Activated T-cell treated with anti-CD3 and anti-CD28 coated beads for 4 hours (primary cell): ENCODE results near the gene NOTCH1.
A peak's percentile ranks its signal among the peaks of the same experiment; 100 is the strongest.

ENCODE experiments used
- DNase-seq: peaks from one replicate; pipeline ENCODE4 v3.0.0-alpha.2; 2020

NOTCH1 gene

DNA sequence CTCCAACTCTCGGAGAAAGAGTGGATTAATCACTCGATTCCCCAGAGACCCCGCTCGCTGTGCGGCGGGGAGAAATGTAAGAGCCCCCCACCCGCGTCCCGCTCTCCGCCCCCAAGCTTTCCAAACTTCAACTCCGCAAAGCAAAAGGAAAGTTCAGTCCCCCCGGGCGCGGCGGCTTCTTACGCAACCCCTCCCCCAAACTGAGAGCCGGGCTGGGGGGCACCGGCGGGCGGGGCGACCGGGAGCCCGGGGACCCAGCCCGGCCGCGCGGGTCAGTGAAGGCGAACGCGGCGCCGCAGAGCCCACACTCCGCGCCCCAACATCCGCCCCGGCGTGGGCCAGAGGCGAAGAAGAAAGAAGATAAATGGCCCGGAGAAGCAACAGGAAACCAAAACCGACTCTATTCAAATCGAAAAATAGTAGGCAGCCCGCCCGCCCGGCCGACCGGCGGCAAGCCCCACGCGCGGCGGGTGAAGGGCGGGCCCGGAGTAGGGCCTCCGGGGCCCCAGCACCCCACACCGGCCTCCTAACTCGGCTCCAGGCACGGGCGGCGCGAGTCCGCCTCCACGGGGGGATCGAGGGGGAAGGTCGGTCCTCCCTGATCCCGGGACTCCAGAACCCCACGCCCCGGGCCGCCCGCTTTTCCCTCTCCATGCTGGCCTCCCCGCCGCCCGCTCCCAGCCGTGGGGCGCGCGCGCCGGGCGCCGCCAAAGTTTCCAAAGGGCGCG lies 720 bp downstream of the NOTCH1 start:
- DNase-seq: peak; percentile 45

DNA sequence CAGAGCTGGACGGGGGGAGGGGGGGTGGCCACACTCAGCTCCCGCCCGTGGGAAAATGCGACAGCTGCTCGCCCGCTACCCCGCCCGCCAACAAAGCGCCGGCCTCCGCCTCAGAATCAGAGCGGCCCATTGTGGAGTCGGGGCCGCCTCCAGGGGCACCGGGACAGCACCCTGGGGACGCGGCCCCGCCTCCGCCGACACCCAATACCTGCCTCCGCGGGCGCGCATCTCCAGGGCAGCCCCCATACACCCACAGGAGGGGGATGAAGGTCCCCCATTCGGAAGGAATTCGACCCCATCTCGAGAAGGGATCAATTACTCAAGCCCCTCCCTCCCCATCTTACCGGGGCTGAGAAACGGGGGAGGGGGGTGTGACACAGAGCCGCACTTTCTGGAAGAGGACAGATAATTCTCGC lies 1.3 kb downstream of the NOTCH1 start:
- DNase-seq: peak; percentile 44

DNA sequence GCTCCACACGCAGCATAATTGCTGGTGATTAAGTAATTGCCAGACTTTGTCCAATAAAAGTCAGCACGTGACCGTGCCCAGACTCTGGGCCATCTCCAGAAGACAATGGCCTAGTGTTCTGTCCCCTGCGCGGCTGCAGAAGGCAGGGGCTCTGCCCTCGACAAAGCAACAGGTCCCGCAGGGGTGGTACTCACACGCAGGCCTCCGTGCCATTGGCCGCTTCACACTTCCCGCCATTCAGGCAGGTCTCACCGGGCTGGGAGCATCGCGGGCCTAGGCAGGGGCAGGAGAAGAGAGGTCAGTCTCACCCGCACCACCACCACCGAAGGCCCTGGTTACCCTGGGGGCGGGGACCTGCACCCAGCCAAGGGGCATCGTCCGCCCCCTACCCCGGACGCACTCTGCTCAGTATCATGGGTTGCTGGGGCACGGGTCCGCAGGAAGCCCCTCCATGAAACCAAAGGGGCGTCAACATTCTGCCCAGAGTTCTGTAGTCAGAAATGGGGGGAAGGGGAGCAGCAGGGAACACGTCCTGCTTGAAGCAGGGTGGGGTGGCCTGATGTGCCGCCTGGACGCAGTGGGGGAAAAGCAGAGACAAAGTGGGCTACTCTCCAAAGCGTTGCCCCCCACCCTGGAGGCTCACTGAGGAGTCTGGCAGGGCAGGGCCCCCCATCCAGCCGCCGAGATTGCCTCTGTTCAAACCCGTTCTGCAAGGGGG lies 1.9 kb downstream of the NOTCH1 start:
- no peak for DNase-seq

DNA sequence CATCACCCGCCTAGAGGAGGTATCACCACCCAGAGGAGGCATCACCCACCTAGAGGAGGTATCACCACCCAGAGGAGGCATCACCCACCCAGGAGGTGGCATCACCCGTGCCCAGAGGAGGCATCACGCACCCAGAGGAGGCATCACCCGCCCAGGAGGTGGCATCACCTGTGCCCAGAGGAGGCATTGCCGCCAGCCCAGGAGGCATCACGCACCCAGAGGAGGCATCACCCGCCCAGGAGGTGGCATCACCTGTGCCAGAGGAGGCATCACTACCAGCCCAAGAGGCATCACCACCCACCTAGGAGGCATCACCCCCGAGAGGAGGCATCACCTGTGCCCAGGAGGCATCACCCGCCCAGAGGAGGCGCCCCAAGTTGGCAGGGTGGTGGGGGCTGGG lies 2.6 kb downstream of the NOTCH1 start:
- no peak for DNase-seq

DNA sequence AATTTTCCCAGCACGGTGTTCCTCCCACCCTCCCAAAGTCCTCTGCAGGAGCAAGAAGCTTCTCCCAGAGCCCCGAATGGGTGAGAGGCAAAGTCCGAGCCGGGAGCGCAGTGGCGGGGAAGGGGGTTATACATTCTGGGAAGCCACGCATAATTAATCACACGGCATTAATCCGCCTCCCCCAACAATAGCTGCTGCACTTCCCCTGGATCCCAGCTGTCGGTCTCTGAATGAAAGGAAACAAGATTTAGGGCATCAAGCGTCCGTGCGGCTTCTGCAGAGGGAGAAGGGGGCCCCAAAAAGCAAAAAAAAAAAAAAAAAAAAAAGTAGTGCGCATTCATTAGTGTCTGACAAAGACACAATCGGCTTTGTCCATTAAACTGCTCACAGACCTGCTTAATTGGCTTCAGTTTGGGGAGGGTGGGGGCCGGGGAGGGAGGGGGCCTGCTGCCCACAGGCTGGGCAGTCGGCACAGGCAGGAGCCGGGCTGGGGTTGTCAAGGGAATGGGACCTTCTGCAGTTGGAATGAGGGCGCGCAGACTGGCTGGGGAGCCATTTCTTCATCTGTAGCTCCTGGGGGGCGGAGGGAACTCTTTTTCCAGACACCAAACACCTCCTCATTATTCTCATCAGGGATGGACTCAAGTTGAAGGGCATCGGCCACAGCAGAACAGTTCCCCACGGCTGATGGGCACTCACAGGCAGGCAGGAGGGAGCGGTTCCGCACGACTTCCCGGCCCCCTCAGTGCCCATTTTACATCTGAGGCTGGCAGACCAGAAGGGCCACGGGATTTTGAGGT lies 3.4 kb downstream of the NOTCH1 start:
- DNase-seq: no peak

DNA sequence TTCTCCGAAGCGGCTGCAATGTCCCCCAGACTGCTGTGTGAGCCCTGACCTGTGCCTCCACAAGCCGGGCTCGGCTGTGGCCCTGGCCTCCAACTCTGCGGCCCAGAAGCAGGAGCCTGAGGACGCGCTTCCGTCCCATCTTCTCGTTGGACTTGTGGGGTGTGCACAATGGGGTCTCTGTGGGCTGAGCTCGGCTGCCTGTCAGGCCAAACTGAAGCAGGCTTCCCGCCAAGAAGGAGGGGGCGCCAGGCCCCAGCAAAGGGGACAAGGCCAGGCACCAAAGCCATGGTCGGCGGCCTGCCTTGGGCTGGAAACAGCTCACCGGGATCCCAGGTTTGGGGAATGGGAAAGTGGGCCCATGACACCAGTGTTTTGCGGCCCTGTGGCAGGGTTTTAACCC lies 4.1 kb downstream of the NOTCH1 start:
- DNase-seq: no peak

DNA sequence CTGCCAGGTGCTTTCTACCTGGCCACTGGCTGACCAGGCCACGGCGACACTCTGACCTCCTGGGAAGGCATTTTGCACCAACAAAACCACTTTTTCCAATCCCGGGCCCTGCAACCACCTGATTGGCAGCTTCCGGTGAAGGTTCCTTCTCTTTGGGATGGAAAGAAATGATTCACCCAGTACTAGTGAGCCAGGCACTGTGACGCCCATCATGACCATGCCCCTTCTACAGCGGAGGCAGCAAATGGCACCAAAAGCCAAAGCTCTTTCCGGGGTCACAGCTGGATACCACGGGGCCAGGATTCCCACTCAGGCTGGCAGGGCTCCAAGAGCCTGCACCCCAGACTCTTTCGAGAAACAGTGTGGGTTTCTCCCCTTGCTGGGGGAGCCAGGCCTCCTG lies 4.7 kb downstream of the NOTCH1 start:
- no peak for DNase-seq

DNA sequence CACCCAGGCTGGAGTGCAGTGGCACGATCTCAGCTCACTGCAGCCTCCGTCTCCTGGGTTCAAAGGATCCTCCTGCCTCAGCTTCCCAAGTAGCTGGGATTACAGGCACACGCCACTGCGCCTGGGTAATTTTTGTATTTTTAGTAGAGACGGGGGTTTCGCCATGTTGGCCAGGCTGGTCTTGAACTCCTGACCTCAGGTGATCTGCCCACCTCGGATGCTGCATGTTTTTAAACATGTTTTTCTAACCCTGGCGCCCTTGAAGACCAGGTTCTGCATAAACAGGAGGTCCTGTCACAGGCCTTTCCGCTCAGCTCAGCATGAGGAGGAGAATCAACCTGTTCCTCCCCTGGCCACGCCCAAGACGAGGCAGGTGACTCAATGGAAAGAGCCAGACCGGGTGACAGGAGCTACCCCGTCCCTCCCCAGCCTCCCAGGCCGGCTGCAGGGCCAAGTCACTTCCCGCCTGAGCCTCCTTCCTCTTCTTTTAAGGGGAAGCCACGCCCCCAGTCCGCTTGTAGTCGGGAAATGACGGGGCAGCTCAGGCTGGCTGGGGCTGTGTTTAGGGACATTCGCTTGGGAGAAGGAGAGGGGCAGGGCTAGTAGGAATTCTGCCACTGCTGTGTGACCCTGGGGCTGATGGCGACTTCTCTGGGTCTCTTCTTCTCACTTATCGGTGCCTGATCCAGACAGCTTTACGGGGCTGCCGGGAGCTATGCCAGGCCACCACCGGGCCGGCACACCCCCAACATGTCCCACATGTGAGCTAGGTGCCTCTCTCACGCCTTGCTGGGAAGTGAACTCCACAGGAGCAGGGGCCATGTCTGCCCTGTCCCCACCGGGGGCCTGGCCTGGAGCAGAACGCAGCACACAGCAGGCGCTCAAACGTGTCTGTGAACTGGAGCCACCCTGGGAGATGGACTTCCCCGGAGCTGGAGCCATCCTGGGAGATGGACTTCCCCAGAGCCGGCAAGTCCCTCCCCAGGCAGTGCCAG lies 6.1 kb downstream of the NOTCH1 start:
- DNase-seq: peak; percentile 85

DNA sequence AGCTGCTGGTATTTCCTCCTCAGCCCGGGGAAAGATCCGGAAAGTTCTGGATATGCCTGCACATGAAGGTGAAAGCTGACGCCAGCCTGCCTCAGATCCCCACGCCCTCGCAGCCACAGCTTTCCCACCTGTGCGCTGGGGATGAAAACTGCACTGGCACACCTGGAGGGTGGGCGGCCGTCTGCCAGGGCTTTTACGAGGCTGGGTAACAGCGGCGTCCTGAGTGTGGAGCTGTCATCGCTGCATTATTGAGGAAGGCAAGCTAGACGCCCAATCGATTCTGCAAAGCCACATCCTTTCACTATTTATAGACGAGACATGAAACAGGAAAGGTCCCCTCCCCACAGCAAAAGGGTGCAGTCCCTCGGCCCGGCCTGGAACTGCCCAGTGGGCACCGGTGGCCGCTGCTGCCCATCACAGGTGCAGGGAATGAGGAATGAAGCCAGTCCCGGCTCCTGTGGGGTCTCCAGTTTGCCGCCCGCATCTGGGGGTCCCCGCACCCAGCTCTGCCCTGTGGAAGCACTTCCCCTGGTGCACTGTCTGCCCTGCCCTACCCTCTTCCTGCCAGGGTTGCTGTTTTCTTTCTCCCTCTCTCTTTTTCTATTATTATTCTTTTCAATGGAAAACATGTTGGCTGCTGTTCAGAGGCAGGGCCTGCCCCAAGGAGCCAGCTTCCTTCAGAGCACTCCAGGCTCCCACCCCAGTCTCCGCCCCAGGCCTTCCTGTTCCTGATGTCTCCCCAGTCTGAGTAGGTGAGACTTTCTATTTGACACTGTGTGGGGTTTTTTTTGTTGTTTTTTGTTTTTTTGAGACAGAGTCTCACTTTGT lies 7.0 kb downstream of the NOTCH1 start:
- no peak for DNase-seq

DNA sequence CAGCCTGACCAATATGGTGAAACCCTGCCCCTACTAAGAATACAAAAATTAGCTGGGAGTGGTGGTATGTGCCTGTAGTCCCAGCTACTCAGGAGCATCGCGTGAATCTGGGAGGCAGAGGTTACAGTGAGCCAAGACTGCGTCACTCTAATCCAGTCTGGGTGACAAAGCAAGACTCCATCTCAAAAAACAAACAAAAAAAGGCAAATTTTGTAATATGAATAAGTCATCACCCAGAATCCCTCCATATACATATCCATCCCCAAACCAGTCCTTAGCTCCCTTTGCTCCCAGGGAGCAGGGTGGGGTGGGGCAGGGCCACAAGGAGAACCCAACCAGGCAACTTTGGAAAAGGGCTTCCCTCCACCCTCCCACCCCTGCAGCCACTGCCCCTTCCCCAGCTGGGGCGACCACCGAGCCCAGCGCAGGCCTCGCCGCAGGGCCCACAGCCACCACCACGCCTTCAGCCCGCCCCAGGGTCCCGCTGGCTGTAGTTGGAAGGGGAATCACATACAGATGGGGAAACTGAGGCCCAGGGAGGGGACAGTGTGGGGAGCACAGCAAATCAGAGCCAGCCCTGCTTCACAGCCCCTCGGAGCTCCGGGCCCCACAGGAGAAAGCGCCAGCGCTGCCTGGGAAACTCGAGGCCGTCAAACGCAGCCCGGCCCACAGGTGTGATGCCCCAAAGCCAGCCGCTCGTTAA lies 7.8 kb downstream of the NOTCH1 start:
- DNase-seq: no peak

DNA sequence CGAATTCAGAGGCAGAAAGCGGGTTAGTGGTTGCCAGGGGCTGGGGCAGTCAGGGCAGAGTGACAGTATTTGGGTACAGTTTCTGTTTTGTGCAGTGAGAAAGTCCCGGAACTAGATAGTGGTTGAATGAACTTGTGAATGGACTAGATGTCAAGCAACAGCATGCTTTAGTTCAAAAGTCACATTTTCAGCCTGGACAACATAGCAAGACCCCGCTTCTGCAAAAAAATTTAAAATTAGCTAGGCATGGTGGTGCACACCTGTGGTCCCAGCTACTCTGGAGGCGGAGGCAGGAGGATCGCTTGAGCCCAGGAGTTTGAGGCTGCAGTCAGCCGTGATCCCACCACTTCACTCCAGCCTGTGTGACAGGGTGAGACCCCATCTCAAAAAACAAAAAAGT lies 8.4 kb downstream of the NOTCH1 start:
- no peak for DNase-seq

DNA sequence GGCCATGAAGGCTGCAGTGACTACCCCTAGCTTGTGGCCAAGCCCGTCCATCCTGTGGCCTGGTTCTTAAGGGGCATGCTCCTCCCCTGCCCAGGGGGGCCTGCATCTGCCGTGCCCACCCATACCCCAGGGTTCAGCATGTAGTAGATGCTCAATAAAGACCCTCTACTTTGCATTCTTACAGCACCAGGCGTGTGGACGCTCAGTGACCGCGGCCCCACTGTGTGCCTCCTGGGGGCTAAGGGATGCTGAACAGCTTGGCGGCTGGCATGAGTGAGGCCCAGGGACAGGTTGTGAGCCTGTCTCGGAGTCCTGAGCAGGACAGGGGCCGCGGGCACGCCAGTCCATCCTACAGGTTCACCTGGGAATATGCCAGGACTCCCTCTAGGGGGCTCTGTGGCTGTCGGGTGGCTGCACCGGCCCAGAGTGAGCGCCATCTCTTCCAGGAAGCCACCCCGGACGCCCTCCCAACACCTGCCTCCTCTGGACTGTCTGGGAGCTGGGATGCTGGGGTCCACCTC lies 9.1 kb downstream of the NOTCH1 start:
- DNase-seq: no peak

DNA sequence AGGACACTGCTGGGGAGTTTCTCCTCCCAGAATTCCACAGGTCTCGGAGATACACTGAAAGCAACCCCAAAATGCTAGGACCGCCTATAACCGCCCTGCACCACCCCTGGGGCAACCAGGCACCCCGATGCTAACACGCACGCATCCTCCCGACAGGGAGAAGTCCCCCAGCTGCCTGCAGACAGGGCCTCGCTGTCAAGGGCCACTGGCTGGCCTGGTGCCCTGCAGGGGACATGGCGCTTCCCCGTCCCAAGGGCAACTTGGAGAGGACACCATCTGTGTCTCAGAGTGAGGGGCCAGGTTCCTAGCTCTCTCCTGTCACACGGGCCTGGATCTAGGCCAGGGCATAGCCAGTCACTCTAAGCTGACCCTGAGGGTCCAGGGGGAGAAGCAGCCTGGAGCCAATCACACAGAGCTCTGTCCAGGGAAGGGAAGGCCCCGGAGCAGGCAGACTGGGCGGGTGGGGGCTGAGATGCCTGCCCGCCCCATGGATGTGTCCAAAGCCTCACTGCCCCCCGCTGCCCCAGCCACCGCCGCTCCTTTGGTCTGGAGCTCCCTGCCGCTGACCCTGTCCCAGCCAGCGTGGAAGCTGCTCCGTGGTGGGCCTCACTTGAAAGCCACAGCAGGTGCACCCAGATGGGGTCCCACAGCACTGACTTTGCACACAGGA lies 9.7 kb downstream of the NOTCH1 start:
- DNase-seq: no peak

DNA sequence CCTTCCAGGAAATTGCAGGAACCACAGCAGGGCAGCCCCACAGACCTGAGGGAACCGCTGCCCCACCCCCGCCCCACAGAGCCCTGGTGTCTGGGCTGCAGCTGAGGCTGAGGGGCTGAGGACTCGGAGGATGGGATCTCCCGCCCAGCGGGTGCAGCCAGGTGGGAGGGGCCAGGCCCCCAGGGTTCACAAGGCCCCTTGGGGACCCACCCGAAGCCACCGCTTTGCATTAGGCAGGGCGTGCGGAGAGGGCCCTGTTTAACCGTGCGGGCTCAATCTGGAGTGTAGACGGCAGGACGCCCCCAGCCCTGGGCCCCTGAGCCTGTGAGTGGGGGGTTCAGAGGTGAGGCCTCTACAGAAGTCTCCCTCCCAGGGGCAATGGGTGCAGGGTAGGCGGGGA lies 10.8 kb downstream of the NOTCH1 start:
- DNase-seq: no peak

DNA sequence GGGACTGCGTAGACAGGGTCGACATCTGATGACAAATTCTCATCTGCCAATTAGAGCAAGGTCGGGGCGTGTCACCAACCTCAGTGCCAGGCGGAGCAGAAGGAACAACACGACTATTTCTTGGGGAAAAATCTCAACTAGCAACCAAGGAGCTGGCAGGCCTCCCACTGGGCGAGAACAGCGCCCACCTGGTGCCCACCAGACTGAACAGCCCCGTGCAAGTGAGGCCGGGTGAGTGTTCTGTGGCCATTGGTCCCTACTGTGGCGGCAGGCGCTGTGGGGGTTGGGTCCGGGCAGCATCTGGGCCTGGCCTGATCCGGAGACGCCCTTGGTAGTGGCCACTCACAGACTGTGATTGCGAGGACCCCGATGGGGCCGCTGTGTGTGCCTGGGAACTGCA lies 11.5 kb downstream of the NOTCH1 start:
- no peak for DNase-seq

DNA sequence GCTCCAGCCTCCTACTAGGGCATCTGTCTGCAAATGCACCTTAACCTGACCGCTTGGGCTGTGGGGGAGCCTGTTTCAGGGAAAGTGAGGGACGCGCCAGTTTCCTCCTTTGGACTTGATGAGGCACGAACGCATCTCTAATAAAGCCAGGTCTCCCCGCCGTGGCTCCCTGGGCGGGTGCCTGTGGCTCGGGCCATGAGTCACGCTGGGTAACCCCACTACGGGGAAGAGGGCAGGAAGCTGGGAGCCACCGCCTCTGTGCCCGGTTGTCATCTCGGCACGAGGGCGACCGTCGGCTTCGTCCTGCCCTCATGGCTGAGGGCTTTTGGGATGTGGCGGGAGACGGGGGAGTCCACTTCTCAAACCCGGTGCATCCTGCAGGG lies 12.1 kb downstream of the NOTCH1 start:
- DNase-seq: peak; percentile 74

DNA sequence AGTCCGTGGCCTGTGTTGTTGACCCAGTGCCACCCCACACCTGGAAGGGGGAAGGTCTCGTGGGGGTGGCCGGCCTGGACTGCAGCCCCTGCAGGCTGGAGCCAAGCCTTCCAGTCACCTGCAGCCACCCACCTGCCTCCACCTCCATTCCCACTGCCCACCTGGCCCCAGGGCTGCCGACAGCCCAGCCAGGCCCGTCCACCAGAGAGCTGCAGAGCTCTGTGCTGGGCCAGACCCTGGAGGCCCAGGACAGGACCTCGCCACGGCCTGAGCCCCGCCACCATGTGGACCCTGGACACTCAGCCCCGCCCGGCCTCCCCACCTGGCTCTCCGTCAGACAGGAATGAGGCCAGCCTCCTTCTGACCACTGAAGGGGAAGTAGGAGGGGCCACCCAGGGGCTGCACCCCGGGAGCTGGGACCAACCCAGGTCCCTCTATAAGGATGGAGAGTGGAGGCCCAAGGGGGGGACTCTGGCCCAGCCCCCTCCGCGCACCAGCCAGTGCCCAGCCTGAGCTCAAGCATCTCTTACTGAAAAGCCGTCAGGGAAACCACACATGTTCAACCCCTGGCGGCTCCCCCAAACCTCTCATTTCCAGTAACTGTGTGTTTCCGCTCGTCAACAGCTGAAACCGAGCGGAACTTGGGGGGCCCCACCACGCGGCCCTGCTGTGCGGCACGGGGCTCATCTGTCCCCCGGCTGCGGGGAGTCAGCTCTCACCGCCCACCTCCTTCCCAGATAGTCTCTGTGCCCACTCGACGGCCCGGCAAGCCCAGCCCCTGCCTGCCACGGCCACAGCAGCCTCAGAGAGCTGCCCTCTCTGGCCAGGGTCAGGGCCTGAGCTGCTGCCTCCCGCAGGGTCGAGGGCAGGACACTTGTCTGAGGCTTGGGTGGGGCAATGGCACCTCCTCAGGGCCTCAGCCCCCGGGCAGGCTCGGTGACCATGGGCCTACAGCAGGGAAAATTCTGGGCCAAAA lies 12.8 kb downstream of the NOTCH1 start:
- DNase-seq: peak; percentile 55

DNA sequence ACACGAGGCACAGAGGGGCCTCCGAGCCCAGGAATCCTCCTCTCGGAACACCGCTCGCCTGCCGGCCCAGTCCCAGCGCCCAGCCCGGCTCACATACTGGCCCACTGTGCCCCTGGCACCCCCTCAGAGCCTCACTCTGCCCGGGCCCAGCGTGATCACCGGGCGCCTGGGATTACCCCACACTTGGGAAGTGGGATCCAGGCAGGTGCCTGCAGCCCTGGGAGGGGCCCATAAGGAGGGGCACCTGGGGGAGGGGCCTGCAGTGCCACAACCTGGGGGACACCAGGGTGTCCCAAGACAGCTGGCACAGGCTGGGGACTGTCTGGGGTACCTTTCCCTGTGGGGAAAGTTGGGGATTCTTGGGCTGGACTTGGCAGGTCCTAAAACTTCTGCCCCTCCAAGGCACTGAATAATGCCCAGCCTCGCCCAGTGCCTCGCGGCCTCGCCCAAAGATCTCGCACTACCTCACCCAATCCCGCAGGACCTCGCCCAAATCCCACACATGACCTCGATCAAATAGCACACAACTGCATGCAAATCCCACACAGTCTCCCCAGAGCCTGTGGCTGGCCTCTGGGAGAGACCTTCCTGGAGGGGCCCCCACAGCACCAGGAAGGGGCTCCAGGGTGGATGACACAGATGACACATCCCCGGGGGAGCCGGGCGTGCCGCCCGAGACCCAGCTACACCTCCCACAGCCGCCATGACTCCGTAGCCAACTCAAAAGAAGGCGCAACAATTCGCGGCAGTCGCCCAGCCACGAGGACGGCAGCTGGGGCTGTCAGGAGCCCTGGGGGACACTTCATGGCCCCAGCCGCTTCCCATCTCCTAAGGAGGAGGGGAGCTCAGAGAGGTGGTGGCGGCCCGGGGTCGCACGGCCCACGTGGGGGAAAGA lies 13.7 kb downstream of the NOTCH1 start:
- no peak for DNase-seq
